Measurements from ENCODE around the gene ARVCF. TPM values are rescaled to one million over a fixed set of nuclear protein-coding genes. Genes with fewer than 3 reads are reported as not detected.

ARVCF gene
- total RNA-seq, 4 donors from 2014 or later = 31.1 to 55.8 (median 44.6) TPM

GRCh38 chr22:19951346-19951745, 65.3 kb downstream of the ARVCF start:
- Histone ChIP-seq H3K4me1 (peaks cover 54 to 76% (median 64%) of the 10 kb centered on the region in 4 donors), H3K27ac (replicated peaks in 1 of 4) (no peak overlapping the region), H3K27me3 (no peaks in the 10 kb centered on the region), H3K4me3 (no peak overlapping the region), H3K36me3 (peaks cover 0 to 8% (median 0%) of the 10 kb centered on the region in 4 donors), H3K9me3 (no peaks in the 10 kb centered on the region)
- intact Hi-C loops (cut with DNase I) = no loop called here
- WGBS = 86% methylated on average over 13 of the region's 13 CpGs
- TF ChIP-seq POLR2AphosphoS5 (IDR thresholded peaks at IDR 0.05) (no peak), EP300 (IDR thresholded peaks at IDR 0.05) (no peak), CTCF (IDR thresholded peaks at IDR 0.05) (no peak), POLR2A (IDR thresholded peaks at IDR 0.05; ENCODE audit: low read depth) (no peak)
- no peak for DNase-seq (ENCODE audit: extremely low spot score)

GRCh38 chr22:19948057-19948760, 68.4 kb downstream of the ARVCF start:
- peak overlapping the region in 1 of 4 donors; percentile 30 for H3K4me3 ChIP-seq
- TF ChIP-seq CTCF (IDR thresholded peaks at IDR 0.05) (no peak), POLR2A (IDR thresholded peaks at IDR 0.05; ENCODE audit: low read depth) (no peak), EP300 (IDR thresholded peaks at IDR 0.05) (no peak), POLR2AphosphoS5 (IDR thresholded peaks at IDR 0.05) (no peak)
- no peaks in the 10 kb centered on the region for H3K9me3 ChIP-seq
- H3K27me3 ChIP-seq = no peaks in the 10 kb centered on the region
- peak overlapping the region; percentile 82 to 94 (median 85) for H3K27ac ChIP-seq (replicated peaks in 1 of 4)
- WGBS = 78% methylated on average over 9 of the region's 9 CpGs
- intact Hi-C loops (cut with DNase I) = no loop called here
- H3K4me1 ChIP-seq = peaks cover 64 to 89% (median 75%) of the 10 kb centered on the region in 4 donors
- H3K36me3 ChIP-seq = peaks cover 0 to 5% (median 0%) of the 10 kb centered on the region in 4 donors
- DNase-seq (ENCODE audit: extremely low spot score) = no peak

- Histone ChIP-seq H3K27me3 (no peaks in the 10 kb centered on the region), H3K27ac (replicated peaks in 1 of 4) (peak overlapping the region; percentile 91 to 94 (median 93)), H3K36me3 (no peaks in the 10 kb centered on the region), H3K9me3 (no peaks in the 10 kb centered on the region), H3K4me3 (peak overlapping the region; percentile 75 to 95 (median 87)), H3K4me1 (peaks cover 46 to 73% (median 65%) of the 10 kb centered on the region in 4 donors)
- no peak for DNase-seq (ENCODE audit: extremely low spot score)
- intact Hi-C loops (cut with DNase I) = no loop called here
- TF ChIP-seq POLR2AphosphoS5 (IDR thresholded peaks at IDR 0.05) (peak; percentile 65 to 78), POLR2A (IDR thresholded peaks at IDR 0.05; ENCODE audit: low read depth) (no peak), EP300 (IDR thresholded peaks at IDR 0.05) (no peak), CTCF (IDR thresholded peaks at IDR 0.05) (no peak)
- 49% methylated on average over 11 of the region's 11 CpGs for WGBS
Observed at GRCh38 chr22:19943082-19944026, 73.3 kb downstream of the ARVCF start.

GRCh38 chr22:19942157-19943081, 74.2 kb downstream of the ARVCF start:
- Histone ChIP-seq H3K27ac (replicated peaks in 1 of 4) (peak overlapping the region; percentile 91 to 94 (median 93)), H3K4me3 (peak overlapping the region; percentile 75 to 95 (median 87)), H3K4me1 (peaks cover 38 to 66% (median 57%) of the 10 kb centered on the region in 4 donors), H3K36me3 (no peaks in the 10 kb centered on the region), H3K27me3 (no peaks in the 10 kb centered on the region), H3K9me3 (no peaks in the 10 kb centered on the region)
- no peak for TF ChIP-seq POLR2A (IDR thresholded peaks at IDR 0.05; ENCODE audit: low read depth)
- peak in 1 of 2 donors; percentile 11 for TF ChIP-seq POLR2AphosphoS5 (IDR thresholded peaks at IDR 0.05)
- TF ChIP-seq EP300 (IDR thresholded peaks at IDR 0.05) = no peak
- DNase-seq (ENCODE audit: extremely low spot score) = no peak
- 4% methylated on average over 8 of the region's 8 CpGs for WGBS
- intact Hi-C loops (cut with DNase I) = no loop called here

Data from esophagus muscularis mucosa (tissue), 4 donors.